Activated gamma-delta T cell (primary cell): ENCODE results near the gene EVA1A.

Experiments used
- DNase-seq: peaks from one replicate; lab custom pipeline; 2025; lab: John Stamatoyannopoulos, UW

EVA1A gene

GRCh38 chr2:75562513-75562864, 1.8 kb upstream of the EVA1A start:
- DNase-seq: no peak

- DNase-seq: no peak
Measured at GRCh38 chr2:75561566-75562512, 1.1 kb upstream of the EVA1A start.

- no peak for DNase-seq
Measured at GRCh38 chr2:75560022-75560767, 544 bp downstream of the EVA1A start.

GRCh38 chr2:75559680-75560021, 1.1 kb downstream of the EVA1A start:
- no peak for DNase-seq

GRCh38 chr2:75558786-75559679, 1.7 kb downstream of the EVA1A start:
- DNase-seq: no peak

GRCh38 chr2:75558136-75558535, 2.6 kb downstream of the EVA1A start:
- DNase-seq: no peak

GRCh38 chr2:75557474-75558133, 3.1 kb downstream of the EVA1A start:
- DNase-seq: no peak

- DNase-seq: no peak
Measured at GRCh38 chr2:75556679-75557366, 3.9 kb downstream of the EVA1A start.

- no peak for DNase-seq
Measured at GRCh38 chr2:75555701-75556100, 5.0 kb downstream of the EVA1A start.

GRCh38 chr2:75553935-75554531, 6.7 kb downstream of the EVA1A start:
- DNase-seq: no peak

GRCh38 chr2:75552222-75552621, 8.5 kb downstream of the EVA1A start:
- no peak for DNase-seq

- DNase-seq: no peak
Measured at GRCh38 chr2:75551434-75551833, 9.3 kb downstream of the EVA1A start.

GRCh38 chr2:75549401-75550253, 11.1 kb downstream of the EVA1A start:
- DNase-seq: no peak

GRCh38 chr2:75548036-75548573, 12.6 kb downstream of the EVA1A start:
- no peak for DNase-seq

GRCh38 chr2:75547345-75548035, 13.2 kb downstream of the EVA1A start:
- no peak for DNase-seq

GRCh38 chr2:75545922-75546321, 14.8 kb downstream of the EVA1A start:
- no peak for DNase-seq

- DNase-seq: no peak
Measured at GRCh38 chr2:75545387-75545786, 15.4 kb downstream of the EVA1A start.

- DNase-seq: no peak
Measured at GRCh38 chr2:75543446-75543845, 17.3 kb downstream of the EVA1A start.

GRCh38 chr2:75541430-75541829, 19.3 kb downstream of the EVA1A start:
- DNase-seq: no peak
